Germinal center (tissue), 1 donor: ENCODE measurements around the gene C6.

Experiments
- DNase-seq: peaks from one replicate; pipeline ENCODE4 v3.0.0; 2012; ENCODE audit warnings: mixed read lengths, low spot score

C6 gene

DNA sequence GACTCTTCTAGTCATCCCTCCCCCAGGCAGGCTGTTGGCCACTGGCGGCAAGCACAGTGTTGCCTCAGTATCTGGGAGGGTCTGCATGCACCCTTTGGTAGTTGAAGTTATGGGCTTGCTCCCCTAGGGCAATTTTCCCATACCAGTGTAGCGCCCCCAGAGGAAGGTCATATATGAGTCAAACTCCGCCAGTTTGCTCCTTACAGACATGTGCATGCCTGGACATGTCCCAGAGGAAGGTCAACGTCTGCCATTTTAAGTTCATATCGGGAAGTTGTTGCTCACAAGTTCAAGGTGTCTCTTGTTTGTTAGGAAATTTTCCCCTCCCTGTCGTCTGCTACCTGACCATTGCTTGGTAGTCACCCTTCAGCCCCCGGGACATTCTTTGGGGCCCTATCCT, 90.9 kb downstream of the C6 start:
- no peak for DNase-seq

GRCh38 chr5:41120600-41120999, 92.7 kb downstream of the C6 start:
- no peak for DNase-seq

GRCh38 chr5:41118177-41118576, 95.2 kb downstream of the C6 start:
- DNase-seq, result no peak

- no peak for DNase-seq
Measured at GRCh38 chr5:41115281-41115680, 98.1 kb downstream of the C6 start.

GRCh38 chr5:41112486-41113455, 100.6 kb downstream of the C6 start:
- DNase-seq, result no peak

GRCh38 chr5:41109186-41109585, 104.1 kb downstream of the C6 start:
- no peak for DNase-seq

GRCh38 chr5:41102341-41102740, 111.0 kb downstream of the C6 start:
- DNase-seq, result no peak

- DNase-seq, result peak; percentile 13
Measured at GRCh38 chr5:41097642-41098041, 115.7 kb downstream of the C6 start.

- no peak for DNase-seq
Measured at GRCh38 chr5:41095324-41096101, 117.8 kb downstream of the C6 start.

- no peak for DNase-seq
Measured at GRCh38 chr5:41094871-41095270, 118.5 kb downstream of the C6 start.

DNA sequence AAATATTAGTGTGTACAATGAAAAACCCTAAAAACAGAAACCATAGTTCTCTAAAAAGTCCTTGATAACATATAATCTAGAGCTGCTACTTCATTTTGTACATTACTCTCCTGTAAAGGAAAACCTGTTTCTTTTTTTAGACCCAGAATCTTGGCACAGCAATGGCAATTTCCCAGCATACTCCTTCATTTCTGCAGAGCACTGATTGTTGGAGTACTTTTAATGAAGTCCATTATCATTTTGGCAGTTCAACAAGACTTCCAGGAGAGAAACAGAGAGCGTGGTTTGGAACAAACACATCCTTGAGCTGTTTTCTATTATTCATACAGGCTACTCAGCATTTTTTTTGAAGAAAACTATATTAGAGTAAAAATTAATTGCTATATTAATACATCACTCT, 119.5 kb downstream of the C6 start:
- DNase-seq, result no peak
